Jurkat, Clone E6-1 (cell line): ENCODE data around the gene RYK. TPM values are rescaled to one million over a fixed set of nuclear protein-coding genes. Genes with fewer than 3 reads are reported as not detected.
A peak's percentile ranks its signal among the peaks of the same experiment; 100 is the strongest.
"Not testable (repeated sequence)": the region's sequence is repeated elsewhere in the genome, so short reads cannot be mapped to it uniquely, and the experiment has no call there.

Experiments
- DNase-seq: peaks from one replicate; pipeline ENCODE4 v3.0.0-alpha.2; 2011; ENCODE audit warnings: low read depth, low spot score
- H3K4me3 ChIP-seq: 2 replicates; pipeline ENCODE4 v1.5.1; 2011; ENCODE audit warnings: mild to moderate bottlenecking, low read length, control low read depth, moderate library complexity
- polyA plus RNA-seq: library from polyadenylated mRNA; unstranded; fragments of >200 nt; gene quantifications from one replicate; pipeline ENCODE4 v1.2.1, GENCODE V29; 2012; ENCODE audit warnings: missing spikeins; ENCODE audit not compliant: insufficient read length, insufficient read depth

Gene RYK
- 20.7 TPM for polyA plus RNA-seq

GRCh38 chr3:134250717-134251220 is at the start of gene RYK:
RYK (minus strand) TSS chr3:134250859; CDS start chr3:134250654, 205 bp downstream.
- H3K4me3 ChIP-seq, result peak within 1 kb of the TSS; percentile 72
- DNase-seq, result peak; percentile 33

- no peak for DNase-seq
- H3K4me3 ChIP-seq, result no peak overlapping the region
Measured at GRCh38 chr3:134299888-134300206, 49.2 kb upstream of the RYK start.

GRCh38 chr3:134299185-134299887 is 48.7 kb upstream of the RYK start:
- H3K4me3 ChIP-seq, result no peak overlapping the region
- DNase-seq, result peak; percentile 5

- no peak overlapping the region for H3K4me3 ChIP-seq
- no peak for DNase-seq
Measured at GRCh38 chr3:134298249-134298648, 47.6 kb upstream of the RYK start.

- no peak overlapping the region for H3K4me3 ChIP-seq
- no peak for DNase-seq
Measured at GRCh38 chr3:134296616-134297015, 46.0 kb upstream of the RYK start.

GRCh38 chr3:134295930-134296329 is 45.3 kb upstream of the RYK start:
- DNase-seq, result no peak
- H3K4me3 ChIP-seq, result no peak overlapping the region

GRCh38 chr3:134294302-134295280 is 43.9 kb upstream of the RYK start:
- no peak overlapping the region for H3K4me3 ChIP-seq
- peak; percentile 69 for DNase-seq

GRCh38 chr3:134291319-134292254 is 40.9 kb upstream of the RYK start:
- no peak overlapping the region for H3K4me3 ChIP-seq
- DNase-seq, result no peak

GRCh38 chr3:134287512-134287911 is 36.9 kb upstream of the RYK start:
- DNase-seq, result no peak

GRCh38 chr3:134284438-134284837 is 33.8 kb upstream of the RYK start:
- H3K4me3 ChIP-seq, result no peak overlapping the region
- DNase-seq, result no peak

More at GRCh38 chr3:134287512-134287911, 36.9 kb upstream of the RYK start:
- no peak overlapping the region for H3K4me3 ChIP-seq

- no peak for DNase-seq
- H3K4me3 ChIP-seq, result no peak overlapping the region
Measured at GRCh38 chr3:134282659-134283047, 32.0 kb upstream of the RYK start.

GRCh38 chr3:134281912-134282658 is 31.4 kb upstream of the RYK start:
- no peak for DNase-seq
- no peak overlapping the region for H3K4me3 ChIP-seq

GRCh38 chr3:134279466-134279865 is 28.8 kb upstream of the RYK start:
- H3K4me3 ChIP-seq, result no peak overlapping the region
- no peak for DNase-seq

- no peak overlapping the region for H3K4me3 ChIP-seq
- DNase-seq, result no peak
Measured at GRCh38 chr3:134277066-134277660, 26.5 kb upstream of the RYK start.

- DNase-seq, result no peak
- no peak overlapping the region for H3K4me3 ChIP-seq
Measured at GRCh38 chr3:134276086-134276485, 25.4 kb upstream of the RYK start.

- not testable (repeated sequence) for DNase-seq, H3K4me3 ChIP-seq
Measured at GRCh38 chr3:134275110-134275509, 24.5 kb upstream of the RYK start.

GRCh38 chr3:134274571-134274970 is 23.9 kb upstream of the RYK start:
- no peak overlapping the region for H3K4me3 ChIP-seq
- DNase-seq, result no peak

GRCh38 chr3:134267996-134268395 is 17.3 kb upstream of the RYK start:
- H3K4me3 ChIP-seq, result no peak overlapping the region
- DNase-seq, result no peak
